Stimulated activated CD8-positive, alpha-beta memory T cell treated with anti-CD3 and anti-CD28 coated beads, Interleukin-15, amount 100 ng/mL, for 1 hour (primary cell): ENCODE results near the gene WFDC5.
A peak's percentile ranks its signal among the peaks of the same experiment; 100 is the strongest.

ENCODE experiments used
- DNase-seq: peaks from one replicate; pipeline ENCODE4 v3.0.0-alpha.2; 2020; ENCODE audit warnings: low read depth

WFDC5 gene

DNA sequence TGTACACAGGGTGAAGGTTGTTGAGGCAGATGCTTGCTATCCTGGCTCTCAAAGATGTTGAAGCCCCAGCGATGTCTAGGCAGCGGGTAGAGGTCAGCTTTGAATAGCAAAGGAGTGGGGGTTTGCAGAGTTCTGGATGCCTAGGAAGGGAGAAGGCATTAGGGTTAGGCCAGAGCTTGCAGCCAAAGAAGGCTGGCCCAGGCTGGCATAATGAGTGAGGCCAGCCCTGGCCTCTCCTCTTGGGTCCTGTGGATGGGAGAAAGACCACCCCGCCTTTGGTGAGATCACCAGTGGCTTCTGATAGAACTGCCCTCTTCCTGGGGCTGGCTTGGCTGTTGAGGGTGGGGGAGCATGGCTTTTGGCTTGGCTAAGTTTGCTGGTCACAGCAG lies 406 bp upstream of the WFDC5 start:
- DNase-seq: no peak

DNA sequence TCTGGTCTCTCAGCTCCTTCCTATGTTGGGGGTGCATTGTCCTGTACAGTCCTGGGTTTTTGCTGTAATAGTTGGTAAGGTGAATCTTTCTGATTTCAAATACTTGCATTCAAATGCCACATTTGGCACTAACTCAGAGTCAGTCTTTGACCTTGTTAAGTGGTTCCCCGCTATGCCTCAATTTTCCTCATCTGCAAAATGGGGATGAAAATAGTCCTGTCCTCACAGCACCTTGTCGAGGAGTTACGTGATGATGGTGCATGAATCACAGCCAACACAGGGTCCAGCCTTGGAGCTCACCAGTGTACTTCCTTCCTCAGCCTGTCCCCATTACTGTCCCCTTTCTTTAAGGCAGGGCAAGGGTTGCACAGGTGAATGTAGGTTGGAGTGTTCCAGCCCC lies 1.1 kb downstream of the WFDC5 start:
- no peak for DNase-seq

DNA sequence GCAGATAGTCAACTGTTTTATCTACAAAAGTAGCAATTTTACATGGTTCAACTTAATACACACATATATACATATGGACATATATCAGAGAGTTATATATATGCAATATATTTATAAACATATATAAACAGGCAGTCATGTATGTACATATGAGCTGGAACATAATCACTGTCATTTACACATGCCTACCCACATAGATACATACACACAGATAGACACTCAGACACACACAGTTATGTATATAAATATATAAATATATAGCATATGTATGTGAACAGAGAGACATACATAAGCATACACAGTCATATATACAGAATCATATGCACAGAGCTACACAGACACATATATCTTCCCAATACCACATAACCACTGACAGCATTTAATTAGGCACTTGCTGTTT lies 2.2 kb downstream of the WFDC5 start:
- DNase-seq: no peak

GRCh38 chr20:45111799-45112471 lies 3.0 kb downstream of the WFDC5 start:
- DNase-seq: no peak

- DNase-seq: no peak
These were observed 3.7 kb downstream of the WFDC5 start for GRCh38 chr20:45111285-45111684.

- DNase-seq: no peak
These were observed 4.7 kb downstream of the WFDC5 start for GRCh38 chr20:45110301-45110700.

- DNase-seq: no peak
These were observed 5.3 kb downstream of the WFDC5 start for GRCh38 chr20:45109634-45110033.

DNA sequence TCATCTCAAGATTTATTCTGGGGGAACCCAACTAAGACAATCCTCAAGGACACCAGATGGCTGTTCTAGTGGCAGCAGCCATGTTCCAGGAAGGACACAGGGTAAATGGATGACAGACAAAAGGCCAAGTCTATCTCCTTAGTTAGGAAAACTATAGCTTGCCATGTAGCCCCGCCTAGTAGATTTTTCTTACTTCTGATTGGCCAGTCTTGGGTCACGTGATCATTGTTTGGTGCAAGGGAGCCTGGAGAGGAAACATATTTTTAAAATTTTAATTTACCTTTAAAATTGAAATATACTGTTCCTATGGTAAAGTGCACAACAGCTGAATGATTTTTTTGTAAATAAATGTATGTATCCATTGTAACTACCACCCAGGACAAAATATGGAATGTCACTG lies 9.7 kb downstream of the WFDC5 start:
- DNase-seq: no peak

- DNase-seq: no peak
These were observed 10.2 kb downstream of the WFDC5 start for GRCh38 chr20:45104786-45105185.

GRCh38 chr20:45103072-45103471 lies 11.9 kb downstream of the WFDC5 start:
- no peak for DNase-seq

- DNase-seq: no peak
These were observed 13.6 kb downstream of the WFDC5 start for GRCh38 chr20:45101333-45101850.

DNA sequence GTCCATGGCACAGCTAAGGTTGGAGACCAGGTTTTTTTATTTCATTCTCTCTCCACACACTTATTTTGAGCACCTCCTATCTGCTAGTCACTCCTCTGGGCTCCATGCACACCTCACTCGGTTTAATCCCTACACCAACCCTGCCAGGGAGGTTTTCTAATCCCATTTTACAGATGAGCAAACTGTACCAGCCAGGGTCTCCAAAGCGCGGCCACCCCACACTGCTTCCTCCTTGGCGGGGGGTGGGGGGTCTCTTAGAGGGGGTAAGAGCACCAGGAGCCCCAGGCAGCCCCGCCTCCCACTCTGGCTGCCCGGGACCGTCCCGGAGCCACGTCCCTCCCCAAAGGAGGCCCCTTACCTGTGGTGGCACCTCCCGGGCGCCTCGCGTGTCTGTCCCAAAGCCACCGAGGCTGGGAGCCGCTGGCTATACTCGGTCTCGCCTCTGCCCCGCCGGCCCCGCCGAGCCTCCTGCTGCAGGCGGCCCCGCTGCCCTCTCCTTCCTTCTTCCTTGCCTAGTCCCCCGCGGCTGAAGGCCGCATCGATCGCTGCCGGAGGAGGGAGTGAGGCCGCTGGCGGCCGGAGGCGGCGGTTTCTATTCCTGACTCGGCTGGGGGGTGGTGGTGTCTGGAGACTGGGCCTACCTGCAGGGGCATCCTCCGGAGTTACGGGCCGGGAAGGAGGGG lies 14.3 kb downstream of the WFDC5 start, which contains the start of gene KCNS1:
KCNS1 (minus strand) TSS at position 565 of the 683 bp plus-strand sequence. CDS start 1,891 bp downstream, outside the sequence.
- DNase-seq: no peak

DNA sequence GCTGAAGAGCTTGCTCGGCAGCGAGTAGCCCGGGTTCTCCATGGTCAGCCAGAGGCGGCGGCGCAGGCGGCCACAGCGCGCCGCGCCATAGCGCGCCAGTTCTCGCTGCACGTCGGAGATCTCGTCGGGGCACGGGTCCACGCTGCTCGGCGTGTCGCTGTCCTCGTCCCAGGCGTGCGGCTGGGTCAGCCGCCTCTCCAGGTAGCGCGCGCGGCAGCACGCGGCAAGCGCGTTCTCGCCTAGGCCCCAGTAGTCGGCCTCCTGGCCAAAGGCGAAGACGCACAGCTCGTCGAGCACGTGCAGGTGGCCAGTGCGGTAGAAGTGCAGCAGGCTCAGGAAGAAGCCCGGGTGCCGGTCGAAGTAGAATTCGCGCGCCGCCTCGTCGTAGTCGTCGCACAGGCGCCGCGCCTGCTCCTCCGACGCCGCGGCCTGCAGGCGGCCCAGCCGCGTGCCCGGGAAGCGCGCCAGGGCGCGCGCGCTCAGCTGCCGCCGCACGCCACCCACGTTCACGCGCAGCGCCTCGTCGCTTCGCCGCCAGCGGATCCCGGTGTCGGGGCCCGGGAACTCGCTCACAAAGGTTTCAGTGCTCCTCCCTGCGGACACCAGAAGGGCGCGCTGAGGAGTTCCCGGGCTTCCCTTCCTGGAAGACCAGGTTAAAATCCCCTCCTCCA lies 16.7 kb downstream of the WFDC5 start:
- DNase-seq: no peak

DNA sequence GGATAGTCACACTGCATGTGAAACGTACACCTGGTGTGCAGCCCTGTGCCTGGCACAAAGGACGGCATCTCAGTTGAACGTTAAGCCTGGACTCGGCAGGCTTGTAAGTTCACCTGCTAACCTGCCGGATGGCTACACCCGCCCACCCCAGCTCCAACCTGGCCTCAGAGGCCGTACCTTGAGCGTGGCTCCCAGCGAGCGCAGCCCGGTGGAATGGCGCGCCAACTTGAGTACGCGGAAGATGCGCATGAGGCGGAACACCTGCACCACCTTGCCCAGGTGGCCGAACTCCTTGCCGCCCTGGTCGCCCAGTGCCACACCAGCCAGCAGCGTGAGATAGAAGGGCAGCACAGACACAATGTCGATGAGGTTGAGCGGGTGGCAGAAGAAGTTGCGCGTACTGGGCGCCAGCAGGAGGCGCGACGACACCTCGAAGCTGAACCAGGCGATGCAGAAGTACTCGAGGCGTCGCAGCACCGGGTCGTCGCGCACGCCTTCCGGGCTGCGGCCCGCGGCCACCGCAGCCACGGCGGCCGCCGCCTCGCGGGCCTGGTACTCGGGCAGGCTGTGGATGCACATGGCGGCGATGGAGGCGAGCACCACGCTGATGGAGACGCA lies 17.4 kb downstream of the WFDC5 start:
- DNase-seq: no peak

GRCh38 chr20:45096781-45097180 lies 18.2 kb downstream of the WFDC5 start:
- no peak for DNase-seq

DNA sequence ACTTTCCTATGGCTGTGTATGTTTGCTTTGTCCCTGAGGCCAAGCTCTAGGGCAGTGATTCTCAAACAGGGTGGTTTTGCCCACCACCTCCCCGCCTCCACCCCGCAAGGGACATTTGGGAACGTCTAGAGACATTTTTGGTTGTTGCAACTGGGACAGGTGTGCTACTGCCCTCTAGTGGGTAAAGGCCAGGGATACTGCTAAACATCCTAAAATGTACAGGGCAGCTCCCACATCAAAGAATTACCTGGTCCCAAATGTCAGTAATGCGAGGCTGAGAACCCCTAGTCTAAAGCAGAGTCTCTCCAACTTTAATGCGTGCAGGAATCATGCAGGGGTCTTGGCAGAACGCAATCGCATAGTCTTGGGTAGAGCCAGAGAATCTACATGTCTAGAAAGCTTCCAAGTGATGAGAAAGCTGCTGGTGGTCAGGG lies 19.2 kb downstream of the WFDC5 start:
- peak; percentile 22 for DNase-seq

DNA sequence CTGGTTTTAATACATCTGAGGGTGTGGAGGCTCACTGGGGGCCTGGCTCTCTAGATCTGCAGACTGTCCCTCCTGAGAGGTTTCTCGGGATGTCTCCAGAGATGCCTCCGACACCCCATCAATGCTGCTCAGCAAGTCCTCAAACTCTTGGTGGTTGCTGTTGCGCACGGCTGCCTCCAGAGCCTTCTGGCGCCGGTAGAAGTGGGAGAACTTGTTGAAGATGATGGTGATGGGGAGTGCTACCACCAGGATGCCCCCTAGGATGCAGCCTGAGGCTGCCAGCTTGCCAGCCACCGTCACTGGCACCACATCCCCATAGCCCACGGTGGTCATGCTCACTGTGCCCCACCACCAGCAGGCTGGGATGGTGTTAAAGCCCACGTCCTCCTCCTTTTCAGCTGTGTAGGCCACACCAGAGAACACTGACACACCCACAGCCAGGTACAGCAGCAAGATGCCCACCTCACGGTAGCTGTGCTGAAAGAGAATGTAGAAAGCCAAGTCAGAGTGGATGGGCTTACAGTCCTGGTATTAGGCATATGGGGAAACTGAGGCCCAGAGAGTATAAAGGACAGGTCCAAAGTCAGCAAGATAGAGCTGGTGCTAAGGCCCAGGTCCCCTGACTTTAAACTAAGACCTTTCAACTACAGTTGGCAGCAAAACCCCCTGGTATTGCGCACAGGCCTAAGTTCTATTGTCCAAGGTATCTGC lies 20.0 kb downstream of the WFDC5 start:
- no peak for DNase-seq

DNA sequence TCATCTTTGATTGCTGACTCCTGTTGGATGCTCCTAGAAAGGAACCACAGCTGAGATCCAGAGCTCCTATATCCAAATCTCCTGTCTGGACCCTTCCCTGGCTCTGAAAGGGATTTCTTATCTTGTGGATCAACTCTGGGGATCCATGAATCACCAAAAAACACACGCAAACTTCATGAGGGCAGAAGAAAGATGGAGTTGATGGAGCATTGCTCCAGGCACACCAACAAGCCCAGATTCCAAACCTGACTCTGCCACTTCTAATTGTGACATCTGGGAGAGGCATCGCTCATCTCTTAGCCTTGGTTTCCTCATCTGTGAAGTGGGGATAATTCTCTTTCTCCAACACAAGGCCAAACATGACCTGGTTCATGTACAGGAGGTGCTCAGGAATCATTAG lies 20.8 kb downstream of the WFDC5 start:
- DNase-seq: no peak

DNA sequence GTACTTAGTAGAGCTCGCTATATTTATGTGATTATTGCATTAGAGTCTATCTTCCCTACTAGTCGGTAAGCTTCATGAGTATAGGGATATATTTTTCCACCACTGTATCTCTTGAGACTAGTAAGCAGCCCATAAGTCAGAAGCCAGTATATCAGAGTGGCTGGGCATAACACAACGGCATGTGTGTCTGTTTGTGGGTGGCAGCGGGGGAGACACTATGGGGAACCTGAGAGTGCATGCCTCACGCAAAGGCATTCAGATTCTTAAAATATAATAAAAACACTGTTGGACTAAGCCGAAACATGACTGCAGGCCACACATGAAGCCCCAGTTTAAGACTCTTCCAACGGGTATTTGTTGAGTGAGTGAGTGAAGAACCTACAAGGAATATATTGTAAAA lies 22.1 kb downstream of the WFDC5 start:
- DNase-seq: no peak

GRCh38 chr20:45091366-45091765 lies 23.6 kb downstream of the WFDC5 start:
- DNase-seq: no peak

DNA sequence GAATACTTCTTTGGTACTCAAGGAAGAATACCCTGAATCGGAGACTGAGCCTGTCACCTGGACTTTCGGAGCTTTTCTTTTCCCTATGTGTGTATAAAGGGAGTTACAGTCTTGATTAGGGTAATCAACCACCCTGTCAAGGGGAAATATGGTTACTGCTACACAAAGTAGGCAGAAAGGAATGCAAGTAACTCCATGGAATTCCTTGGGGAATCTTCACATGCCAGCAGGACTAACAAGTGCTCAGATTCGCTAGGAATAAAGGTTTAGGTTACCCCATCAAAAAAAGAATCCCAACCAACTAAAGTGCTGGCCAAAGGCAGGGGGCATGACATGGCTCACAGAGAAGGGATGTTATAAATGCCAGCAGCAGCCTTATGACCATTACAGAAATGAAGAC lies 24.5 kb downstream of the WFDC5 start:
- DNase-seq: no peak

- DNase-seq: no peak
These were observed 26.7 kb downstream of the WFDC5 start for GRCh38 chr20:45088247-45088646.
